HG03060 (cell line): ENCODE measurements around the gene PLP1.
A peak's percentile ranks its signal among the peaks of the same experiment; 100 is the strongest.
"Not testable (repeated sequence)": the region's sequence is repeated elsewhere in the genome, so short reads cannot be mapped to it uniquely, and the experiment has no call there.

ENCODE experiments used
- ATAC-seq: cut with Tn5 transposase; IDR thresholded peaks from one replicate; pipeline ENCODE4 v1.9.1; 2021; ENCODE audit warnings: low read depth, moderate number of reproducible peaks; ENCODE audit not compliant: unreplicated experiment

The PLP1 gene

GRCh38 chrX:103780336-103781061 is 3.9 kb downstream of the PLP1 start:
- ATAC-seq, result no peak

- no peak for ATAC-seq
These were observed 4.4 kb downstream of the PLP1 start for GRCh38 chrX:103781062-103781402.

GRCh38 chrX:103781706-103782105 is 5.1 kb downstream of the PLP1 start:
- no peak for ATAC-seq

- ATAC-seq, result no peak
These were observed 6.0 kb downstream of the PLP1 start for GRCh38 chrX:103782640-103783039.

- no peak for ATAC-seq
These were observed 6.6 kb downstream of the PLP1 start for GRCh38 chrX:103783196-103783595.

GRCh38 chrX:103783971-103784370 is 7.3 kb downstream of the PLP1 start:
- no peak for ATAC-seq

- peak; percentile 52 for ATAC-seq
These were observed 12.4 kb downstream of the PLP1 start for GRCh38 chrX:103789004-103789403.

GRCh38 chrX:103791228-103791627 is 14.6 kb downstream of the PLP1 start:
- ATAC-seq, result no peak

- ATAC-seq, result no peak
These were observed 15.3 kb downstream of the PLP1 start for GRCh38 chrX:103791826-103792485.

GRCh38 chrX:103792916-103793544 is 16.4 kb downstream of the PLP1 start:
- ATAC-seq, result no peak

- no peak for ATAC-seq
These were observed 16.9 kb downstream of the PLP1 start for GRCh38 chrX:103793545-103793940.

GRCh38 chrX:103794119-103794518 is 17.5 kb downstream of the PLP1 start:
- ATAC-seq, result no peak

GRCh38 chrX:103797691-103798090 is 21.1 kb downstream of the PLP1 start:
- ATAC-seq, result no peak

- no peak for ATAC-seq
These were observed 23.7 kb downstream of the PLP1 start for GRCh38 chrX:103800318-103800717.

GRCh38 chrX:103805860-103806259 is 29.2 kb downstream of the PLP1 start:
- no peak for ATAC-seq

GRCh38 chrX:103806862-103807474 is 30.3 kb downstream of the PLP1 start:
- no peak for ATAC-seq

GRCh38 chrX:103811858-103812257 is 35.2 kb downstream of the PLP1 start:
- no peak for ATAC-seq

GRCh38 chrX:103817101-103817500 is 40.5 kb downstream of the PLP1 start:
- ATAC-seq, result not testable (repeated sequence)

GRCh38 chrX:103817502-103817901 is 40.9 kb downstream of the PLP1 start:
- ATAC-seq, result no peak

- no peak for ATAC-seq
These were observed 42.4 kb downstream of the PLP1 start for GRCh38 chrX:103818842-103819619.

- not testable (repeated sequence) for ATAC-seq
These were observed 44.2 kb downstream of the PLP1 start for GRCh38 chrX:103820802-103821201.
